Measurements from ENCODE around the gene PARS2.

DNA sequence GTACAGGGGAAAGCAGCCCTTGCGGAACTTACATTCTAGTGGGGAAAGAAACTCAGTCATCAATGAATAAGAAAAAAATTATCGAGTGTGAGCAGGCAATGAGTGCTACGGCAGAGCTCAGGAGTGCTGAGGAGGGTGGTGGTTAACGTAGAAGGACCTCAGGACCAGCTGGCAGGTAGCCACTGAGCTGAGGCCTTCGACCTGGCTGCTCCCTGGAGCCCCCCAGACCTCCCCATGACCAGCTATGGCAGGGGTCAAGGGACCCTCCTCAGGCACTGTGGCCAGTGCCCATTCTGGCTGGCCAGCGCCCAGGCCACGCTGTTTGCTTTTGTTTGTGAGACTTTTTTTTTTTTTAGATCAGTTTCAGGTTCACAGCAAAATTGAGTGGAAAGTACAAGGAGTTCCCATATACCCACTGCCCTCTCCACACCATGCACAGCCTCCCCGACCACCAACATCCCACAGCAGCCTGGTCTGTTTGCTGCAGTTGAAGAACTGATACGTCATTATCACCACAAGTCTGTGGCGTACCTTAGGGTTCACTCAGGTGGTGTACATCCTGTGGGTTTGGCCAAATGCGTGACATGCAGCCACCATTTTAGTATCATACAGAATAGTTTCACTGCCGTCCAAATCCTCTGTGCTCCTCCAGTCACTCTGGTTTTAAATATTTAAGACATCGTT lies 48.6 kb upstream of the PARS2 start:
- TF ChIP-seq, protein P1, sequence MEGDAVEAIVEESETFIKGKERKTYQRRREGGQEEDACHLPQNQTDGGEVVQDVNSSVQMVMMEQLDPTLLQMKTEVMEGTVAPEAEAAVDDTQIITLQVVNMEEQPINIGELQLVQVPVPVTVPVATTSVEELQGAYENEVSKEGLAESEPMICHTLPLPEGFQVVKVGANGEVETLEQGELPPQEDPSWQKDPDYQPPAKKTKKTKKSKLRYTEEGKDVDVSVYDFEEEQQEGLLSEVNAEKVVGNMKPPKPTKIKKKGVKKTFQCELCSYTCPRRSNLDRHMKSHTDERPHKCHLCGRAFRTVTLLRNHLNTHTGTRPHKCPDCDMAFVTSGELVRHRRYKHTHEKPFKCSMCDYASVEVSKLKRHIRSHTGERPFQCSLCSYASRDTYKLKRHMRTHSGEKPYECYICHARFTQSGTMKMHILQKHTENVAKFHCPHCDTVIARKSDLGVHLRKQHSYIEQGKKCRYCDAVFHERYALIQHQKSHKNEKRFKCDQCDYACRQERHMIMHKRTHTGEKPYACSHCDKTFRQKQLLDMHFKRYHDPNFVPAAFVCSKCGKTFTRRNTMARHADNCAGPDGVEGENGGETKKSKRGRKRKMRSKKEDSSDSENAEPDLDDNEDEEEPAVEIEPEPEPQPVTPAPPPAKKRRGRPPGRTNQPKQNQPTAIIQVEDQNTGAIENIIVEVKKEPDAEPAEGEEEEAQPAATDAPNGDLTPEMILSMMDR (IDR thresholded peaks at IDR 0.05; ENCODE audit: insufficient read depth, low read depth, low read length), result no peak
- TF ChIP-seq EZH2 (IDR thresholded peaks at IDR 0.05; ENCODE audit: insufficient read depth, low read length), result no peak

All from astrocyte (in vitro differentiated cells and primary cell).